NCI-H146 treated with DMSO at 0.1 percent for 48 hours (cell line): ENCODE measurements around the gene SOCS2.

Experiments used
- DNase-seq: peaks from one replicate; lab custom pipeline; 2025; ENCODE audit not compliant: unreplicated experiment; lab: John Stamatoyannopoulos, UW

SOCS2 gene

DNA sequence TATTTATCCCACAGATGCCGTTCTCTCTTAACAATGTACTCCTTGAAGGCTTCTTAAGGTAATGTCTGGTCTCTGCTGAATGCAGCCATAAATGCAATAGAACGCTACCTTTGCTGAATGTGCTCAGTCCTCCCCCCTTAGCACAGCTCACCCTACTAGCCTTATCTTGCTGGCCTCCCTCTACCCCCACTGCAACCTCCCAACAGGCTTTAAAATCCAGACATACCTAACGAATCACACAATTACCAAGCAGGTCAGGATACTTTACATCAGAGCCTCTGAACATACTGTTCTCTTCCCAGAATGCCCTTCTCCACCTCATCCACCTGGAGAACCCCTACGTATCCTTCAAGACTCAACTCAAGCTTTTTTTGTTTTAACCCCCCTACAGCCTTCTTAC is 53.7 kb downstream of the SOCS2 start:
- no peak for DNase-seq
